Aorta (tissue), 5 donors: ENCODE measurements around the gene SHE. TPM values are rescaled to one million over a fixed set of nuclear protein-coding genes. Genes with fewer than 3 reads are reported as not detected.

Source experiments
- ATAC-seq: fragments of 200-7000 bp; cut with Tn5 transposase; one replicate; pipeline ENCODE4 v1.9.1; 2022; ENCODE audit warnings: moderate library complexity; ENCODE audit not compliant: low FRiP score
- DNase-seq, 2 donors: peaks; one replicate each; pipeline ENCODE4 v3.0.0-alpha.2; 2020
- H3K27ac ChIP-seq, 2 donors: one replicate each; pipeline ENCODE4 v1.5.1; 2013; ENCODE audit warnings: low read length in 2 of 2, mild to moderate bottlenecking in 2 of 2, moderate library complexity in 2 of 2, control low read depth in 1 of 2, inconsistent platforms in 1 of 2, low read depth in 1 of 2
- H3K27me3 ChIP-seq, 2 donors: one replicate each; pipeline ENCODE4 v1.6.1; 2013; ENCODE audit warnings: control low read depth in 1 of 2, low read length in 1 of 2, mild to moderate bottlenecking in 1 of 2, moderate library complexity in 1 of 2; ENCODE audit not compliant: insufficient read depth in 2 of 2, control insufficient read depth in 1 of 2
- H3K36me3 ChIP-seq, 2 donors: one replicate each; pipeline ENCODE4 v1.6.1; 2013; ENCODE audit warnings: control low read depth in 1 of 2, low read length in 1 of 2, mild to moderate bottlenecking in 1 of 2; ENCODE audit not compliant: insufficient read depth in 2 of 2, control insufficient read depth in 1 of 2
- H3K4me1 ChIP-seq, 2 donors: one replicate each; pipeline ENCODE4 v1.6.1; 2013; ENCODE audit warnings: low read length in 2 of 2, control low read depth in 1 of 2, mild to moderate bottlenecking in 1 of 2, moderate library complexity in 1 of 2; ENCODE audit not compliant: insufficient read depth in 2 of 2, control insufficient read depth in 1 of 2
- H3K4me3 ChIP-seq, 2 donors: one replicate each; pipeline ENCODE4 v1.5.1; 2013; ENCODE audit warnings: low read length in 2 of 2, control low read depth in 1 of 2, mild to moderate bottlenecking in 1 of 2
- H3K9me3 ChIP-seq: one replicate; pipeline ENCODE4 v1.6.1; 2013; ENCODE audit warnings: mild to moderate bottlenecking, low read length; ENCODE audit not compliant: control insufficient read depth
- WGBS, 2 donors: extraction: QIAGEN DNeasy Blood & Tissue Kit; methylation state at CpG; one replicate each; pipeline ENCODE4 v1.1.7; 2013; 5-methylcytosine and 5-hydroxymethylcytosine counted together
- intact Hi-C, 2 donors: fragments of 100-400 bp; cut with DNase I; formaldehyde crosslinking; loops; one replicate each; pipeline versions ENCODE4 v1.14.2 to v1.15.0; 2022
- long read RNA-seq, 2 donors: library from polyadenylated mRNA; unstranded; transcript quantifications; one replicate each; pipeline ENCODE4 v2.0.0, GENCODE V29; 2020 to 2021
- polyA plus RNA-seq, 2 donors: library from polyadenylated mRNA; stranded (reverse); fragments of 200-250 nt; gene quantifications; one replicate each; pipeline ENCODE4 v1.2.3, GENCODE V29; 2013
- total RNA-seq, 2 donors: library from RNA; stranded (reverse); fragmentation: NEBNext Ultra II Directional; extraction: Animal tissue kit (Norgen Biotek cat#: 25700); gene quantifications; one replicate each; pipeline ENCODE4 v1.2.1, GENCODE V29; 2021
- donor health status: healthy with polysubstance abuse.
- donor health status: Bipolar disorder and iron deficiency.
- donor health status: DM: no; HTN: no; CAD: no.
- donor health status: DM: no; HTN: no; CAD: no.
- donor health status: DM: yes; HTN: yes; CAD: no.

The SHE gene
- total RNA-seq, result 10 to 100 TPM; 20.2 to 44.1 TPM
- polyA plus RNA-seq, result 1 to 10 TPM; 2.9 to 7.0 TPM
- long read RNA-seq, donor 1, full-length matches to known transcripts, result 5 of 33 reads
- long read RNA-seq, donor 1, partial matches to known transcripts, result 6 of 33 reads
- long read RNA-seq, donor 1, other reads (novel, unspliced or antisense), result 22 of 33 reads
- long read RNA-seq, donor 2, full-length matches to known transcripts, result 11 of 36 reads
- long read RNA-seq, donor 2, partial matches to known transcripts, result 9 of 36 reads
- long read RNA-seq, donor 2, other reads (novel, unspliced or antisense), result 16 of 36 reads

DNA sequence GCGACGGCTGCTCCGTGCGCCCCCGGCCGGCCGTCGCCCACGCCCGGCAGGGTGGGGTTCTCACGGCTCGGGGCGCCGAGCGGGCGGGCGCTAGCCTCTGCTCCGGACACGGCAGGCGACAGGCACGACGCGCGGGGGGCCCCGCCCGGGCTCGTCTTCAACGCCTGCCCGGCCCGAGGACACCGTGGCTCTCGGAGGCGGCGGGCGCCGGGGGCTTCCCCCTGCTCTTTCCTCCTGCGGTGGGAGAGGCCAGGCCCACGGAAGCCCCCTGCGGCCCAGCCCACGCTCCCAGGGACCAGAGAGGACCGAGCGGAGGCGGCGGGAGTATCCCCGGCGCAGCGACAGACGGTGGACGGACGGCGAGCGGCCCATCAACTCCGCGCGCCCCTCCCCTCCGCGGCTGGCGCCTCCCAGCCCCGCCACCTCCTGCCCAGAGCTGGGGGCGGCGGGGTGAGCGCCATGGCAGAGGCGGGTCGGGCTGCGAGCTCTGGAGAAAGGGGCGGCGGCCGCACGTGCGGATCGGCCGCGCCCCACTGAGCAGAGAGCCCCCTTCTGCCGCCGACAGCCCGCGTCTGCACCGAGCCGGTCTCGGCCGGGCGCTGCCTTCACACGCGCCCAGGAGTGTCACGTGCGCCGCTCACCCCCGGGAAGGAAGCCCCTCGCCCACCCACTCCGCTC is at the start of gene SHE, which contains the start of gene TDRD10:
Gene SHE, minus strand, starts transcription at position 347 of the 678 bp plus-strand sequence. CDS start 386 bp downstream, outside the sequence.
Gene TDRD10, plus strand, starts transcription at position 154 of the 678 bp plus-strand sequence. CDS start 4,685 bp downstream, outside the sequence.
- no peak within 1 kb of the TSS for H3K27ac ChIP-seq
- peak; percentile 80 for ATAC-seq
- peaks cover 3 to 8% of the 10 kb centered on the region in 2 donors for H3K27me3 ChIP-seq
- WGBS, 2 donors, result 2% methylated on average over 53 to 90 of the region's 90 CpGs
- intact Hi-C loops, result no loop called here
- H3K4me3 ChIP-seq, result peak within 1 kb of the TSS in 1 of 2 donors; percentile 12
- no peaks in the 10 kb centered on the region for H3K4me1 ChIP-seq
- H3K36me3 ChIP-seq, result no peaks in the 10 kb centered on the region
- no peaks in the 10 kb centered on the region for H3K9me3 ChIP-seq
- peak; percentile 57 to 79 for DNase-seq

GRCh38 chr1:154551474-154551873 is 49.3 kb upstream of the SHE start:
- no peaks in the 10 kb centered on the region for H3K9me3 ChIP-seq
- no peak overlapping the region for H3K27ac ChIP-seq
- no peaks in the 10 kb centered on the region for H3K27me3 ChIP-seq
- intact Hi-C loops, result no loop called here
- H3K4me3 ChIP-seq, result no peak overlapping the region
- H3K4me1 ChIP-seq, result peaks cover 2 to 4% of the 10 kb centered on the region in 2 donors
- H3K36me3 ChIP-seq, result peaks cover 9 to 29% of the 10 kb centered on the region in 2 donors
- DNase-seq (no peak), ATAC-seq (no peak)
- 87 to 92% methylated on average over 4 of the region's 4 CpGs for WGBS, 2 donors

DNA sequence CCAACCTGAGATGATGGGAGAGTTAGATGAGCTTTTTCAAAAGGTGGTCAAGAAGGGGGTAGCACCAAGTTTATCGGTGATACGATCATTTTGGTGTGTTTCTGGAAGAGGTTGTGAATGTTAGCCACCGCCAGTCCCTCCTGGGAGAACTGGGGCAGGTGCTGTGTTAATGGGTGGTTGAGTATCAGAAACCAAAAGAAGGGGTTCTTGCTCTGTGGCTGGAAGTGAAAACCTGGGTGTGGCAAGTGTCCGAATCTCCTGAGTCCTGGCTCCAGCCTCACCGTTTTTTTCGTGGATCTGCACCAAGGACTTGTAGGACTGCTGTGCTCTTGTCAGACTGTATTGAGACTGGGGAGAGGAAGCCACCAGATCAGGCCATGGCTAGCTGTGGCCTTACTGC is 48.4 kb upstream of the SHE start:
- Histone ChIP-seq H3K27me3 (no peaks in the 10 kb centered on the region), H3K4me3 (no peak overlapping the region), H3K9me3 (no peaks in the 10 kb centered on the region), H3K27ac (no peak overlapping the region), H3K4me1 (no peaks in the 10 kb centered on the region), H3K36me3 (peaks cover 9 to 29% of the 10 kb centered on the region in 2 donors)
- WGBS, 2 donors, result 69 to 77% methylated on average over 6 of the region's 6 CpGs
- ATAC-seq, result no peak
- intact Hi-C loops, result no loop called here
- DNase-seq, result no peak

- peaks cover 9 to 25% of the 10 kb centered on the region in 2 donors for H3K36me3 ChIP-seq
- ATAC-seq, result no peak
Observed at GRCh38 chr1:154550070-154550469, 47.9 kb upstream of the SHE start.

DNA sequence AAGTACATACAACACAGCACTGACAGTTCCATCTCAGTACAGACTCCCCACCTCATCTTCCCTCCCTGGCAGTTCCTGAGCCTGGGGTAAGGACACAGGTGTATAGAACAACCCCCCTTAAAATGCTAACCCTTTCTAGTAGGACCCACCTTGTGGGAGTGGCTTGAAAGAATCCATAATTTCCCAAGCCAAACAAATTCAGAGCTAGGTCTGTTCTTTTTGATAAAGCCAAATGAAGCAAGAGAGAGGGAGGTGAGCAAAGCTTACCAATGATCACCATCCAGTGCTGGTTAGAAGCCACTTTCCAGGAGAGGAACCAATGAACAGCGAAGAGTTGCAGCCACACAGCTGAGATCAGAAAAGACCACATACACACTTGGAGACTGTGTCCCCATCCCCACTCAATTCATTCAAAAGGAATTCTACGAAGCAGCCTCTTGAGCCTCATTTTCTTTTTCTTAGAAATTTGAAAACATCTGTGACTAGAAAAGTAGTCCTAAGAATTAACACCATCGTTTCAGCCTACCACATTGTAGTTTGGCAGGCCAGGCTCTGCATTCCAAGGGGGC is 47.1 kb upstream of the SHE start:
- intact Hi-C loops, result loop anchor here in 1 of 2 donors (5.0 kb wide), 2 partner anchors 67 to 142 kb away; partner anchors contain the start of gene IL6R
- Histone ChIP-seq H3K4me3 (no peak overlapping the region), H3K36me3 (peaks cover 4 to 22% of the 10 kb centered on the region in 2 donors), H3K27me3 (no peaks in the 10 kb centered on the region), H3K4me1 (no peaks in the 10 kb centered on the region), H3K9me3 (no peaks in the 10 kb centered on the region), H3K27ac (no peak overlapping the region)
- 73% methylated on average over 3 of the region's 3 CpGs for WGBS, 2 donors
- DNase-seq (no peak), ATAC-seq (no peak)

More at GRCh38 chr1:154550070-154550469, 47.9 kb upstream of the SHE start:
- Histone ChIP-seq H3K9me3 (no peaks in the 10 kb centered on the region), H3K4me3 (no peak overlapping the region), H3K4me1 (no peaks in the 10 kb centered on the region), H3K27me3 (no peaks in the 10 kb centered on the region), H3K27ac (no peak overlapping the region)
- intact Hi-C loops, result no loop called here
- 45 to 50% methylated on average over 5 of the region's 5 CpGs for WGBS, 2 donors
- no peak for DNase-seq

- no peaks in the 10 kb centered on the region for H3K27me3 ChIP-seq
- no peak overlapping the region for H3K27ac ChIP-seq
- no peak overlapping the region for H3K4me3 ChIP-seq
- 0 to 3% methylated on average over 1 of the region's 1 CpG for WGBS, 2 donors
- H3K4me1 ChIP-seq, result no peaks in the 10 kb centered on the region
- peaks cover 4 to 18% of the 10 kb centered on the region in 2 donors for H3K36me3 ChIP-seq
- no peaks in the 10 kb centered on the region for H3K9me3 ChIP-seq
- intact Hi-C loops, result loop anchor here in 1 of 2 donors (5.0 kb wide), 2 partner anchors 66 to 141 kb away; partner anchors contain the start of gene IL6R
- DNase-seq (no peak), ATAC-seq (no peak)
Observed at GRCh38 chr1:154548028-154548427, 45.8 kb upstream of the SHE start.

DNA sequence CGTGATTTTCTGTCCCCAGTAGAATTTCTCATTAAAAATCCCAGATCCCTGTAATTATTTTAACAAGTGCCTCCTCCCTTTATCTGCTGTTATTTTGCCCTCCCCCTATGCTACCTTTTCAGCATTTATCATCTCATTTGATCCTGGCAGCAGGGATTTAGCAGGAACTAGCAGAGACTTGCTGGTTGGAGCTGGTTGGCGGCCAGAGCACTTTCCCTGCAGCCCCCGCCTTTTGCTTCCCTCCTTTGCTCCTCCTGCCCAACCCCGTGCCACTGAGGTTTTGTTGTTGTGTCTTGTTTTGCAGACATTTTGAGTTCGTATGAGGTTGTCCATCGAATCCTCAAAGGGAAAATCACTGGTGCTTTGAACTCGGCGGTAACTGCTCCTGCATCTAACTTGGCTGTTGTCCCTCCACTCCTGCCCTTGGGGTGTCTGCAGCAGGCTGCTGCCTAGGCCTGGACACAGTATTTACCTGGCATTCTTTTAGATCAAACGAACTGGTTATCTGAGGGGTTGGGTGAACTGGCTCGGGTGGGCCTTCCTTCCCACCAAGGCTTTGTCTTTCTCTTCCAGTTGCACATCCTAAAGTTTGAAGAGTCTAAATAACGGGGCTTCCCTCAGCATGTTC is 45.0 kb upstream of the SHE start:
- 76 to 77% methylated on average over 11 of the region's 11 CpGs for WGBS, 2 donors
- intact Hi-C loops, result loop anchor here in 1 of 2 donors (5.0 kb wide), 2 partner anchors 65 to 140 kb away; partner anchors contain the start of gene IL6R
- DNase-seq, result no peak
- no peaks in the 10 kb centered on the region for H3K4me1 ChIP-seq
- H3K36me3 ChIP-seq, result peaks cover 4 to 15% of the 10 kb centered on the region in 2 donors
- H3K27ac ChIP-seq, result no peak overlapping the region
- ATAC-seq, result no peak
- H3K4me3 ChIP-seq, result no peak overlapping the region
- H3K27me3 ChIP-seq, result no peaks in the 10 kb centered on the region
- no peaks in the 10 kb centered on the region for H3K9me3 ChIP-seq
